ENCODE measurements around the gene CAND2.

The CAND2 gene

DNA sequence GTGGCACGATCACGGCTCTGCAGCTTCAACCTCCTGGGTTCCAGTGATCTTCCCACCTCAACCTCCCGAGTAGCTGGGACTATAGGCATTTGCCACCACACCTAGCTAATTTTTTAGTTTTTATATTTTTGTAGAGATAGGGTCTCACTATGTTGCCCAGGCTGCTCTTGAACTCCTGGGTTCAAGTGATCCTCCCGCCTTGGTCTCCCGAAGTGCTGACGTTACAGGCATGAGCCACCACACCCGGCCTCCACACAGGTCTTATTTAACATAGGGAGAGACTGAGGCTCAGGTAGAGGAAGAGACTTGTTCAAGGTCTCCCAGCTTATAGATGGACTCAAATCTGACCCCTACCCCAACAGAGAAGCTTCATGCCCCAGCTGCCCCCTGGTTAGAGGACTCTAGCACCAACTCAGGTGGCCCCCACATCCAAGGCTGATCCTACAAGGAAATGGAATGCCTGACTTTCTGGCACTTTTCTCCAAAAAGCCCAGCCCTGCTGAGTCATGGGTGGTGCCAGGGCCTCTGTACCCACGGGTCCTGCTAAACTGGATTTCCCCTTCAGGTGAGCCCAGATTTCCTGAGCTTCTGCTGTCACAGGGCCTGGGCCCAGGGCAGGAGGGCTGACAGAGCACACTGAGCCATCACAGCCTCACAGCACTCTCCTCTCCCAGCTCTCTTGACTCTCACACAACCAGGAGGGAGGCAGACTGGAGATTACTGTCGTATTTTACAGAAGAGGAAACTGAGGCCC lies 43.0 kb upstream of the CAND2 start:
- Histone ChIP-seq H3K4me1 (ENCODE audit: insufficient read depth, insufficient read length) (peaks cover 9% of the 10 kb centered on the region), H3K9me3 (ENCODE audit: insufficient read depth, low read length) (no peaks in the 10 kb centered on the region), H3K4me3 (ENCODE audit: insufficient read length, low read depth) (no peak overlapping the region), H3K9ac (ENCODE audit: insufficient read length, low read depth) (no peak overlapping the region), H3K27me3 (ENCODE audit: insufficient read depth, insufficient read length) (no peaks in the 10 kb centered on the region), H3K36me3 (ENCODE audit: insufficient read depth, insufficient read length, low read length) (no peaks in the 10 kb centered on the region)
- TF ChIP-seq YY1 (IDR thresholded peaks at IDR 0.05; ENCODE audit: insufficient read depth, insufficient read length) (no peak), ZNF274 (IDR thresholded peaks at IDR 0.05; ENCODE audit: low read depth, low read length) (no peak), SUZ12 (IDR thresholded peaks at IDR 0.05; ENCODE audit: extremely low read depth, insufficient read depth, insufficient read length) (no peak)
- no peak for DNase-seq (ENCODE audit: low read depth, low spot score)

DNA sequence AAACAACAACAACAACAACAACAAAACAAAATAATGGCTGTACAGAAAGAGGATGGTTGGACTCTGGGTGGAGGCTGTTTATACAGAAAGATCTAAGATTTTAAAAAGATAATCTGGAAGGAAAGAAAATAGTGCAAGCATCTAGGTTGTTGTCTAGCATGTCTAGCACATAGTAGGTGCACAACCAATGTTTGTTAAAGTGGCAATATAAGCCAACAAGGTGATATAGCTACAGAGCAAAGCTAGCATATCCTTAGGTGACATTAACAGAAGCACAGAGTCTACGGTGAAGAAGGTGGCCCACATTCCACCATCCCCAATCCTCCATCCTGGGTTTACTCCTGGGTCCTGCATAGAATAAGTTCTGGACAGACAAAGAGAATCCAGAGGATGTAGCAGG lies 42.2 kb upstream of the CAND2 start:
- no peak overlapping the region for H3K9ac ChIP-seq (ENCODE audit: insufficient read length, low read depth)
- H3K9me3 ChIP-seq (ENCODE audit: insufficient read depth, low read length) = no peaks in the 10 kb centered on the region
- H3K4me1 ChIP-seq (ENCODE audit: insufficient read depth, insufficient read length) = peaks cover 12% of the 10 kb centered on the region
- no peaks in the 10 kb centered on the region for H3K36me3 ChIP-seq (ENCODE audit: insufficient read depth, insufficient read length, low read length)
- H3K4me3 ChIP-seq (ENCODE audit: insufficient read length, low read depth) = no peak overlapping the region
- no peak for DNase-seq (ENCODE audit: low read depth, low spot score)
- no peak for TF ChIP-seq SUZ12 (IDR thresholded peaks at IDR 0.05; ENCODE audit: extremely low read depth, insufficient read depth, insufficient read length)
- TF ChIP-seq ZNF274 (IDR thresholded peaks at IDR 0.05; ENCODE audit: low read depth, low read length) = no peak
- TF ChIP-seq YY1 (IDR thresholded peaks at IDR 0.05; ENCODE audit: insufficient read depth, insufficient read length) = no peak
- no peaks in the 10 kb centered on the region for H3K27me3 ChIP-seq (ENCODE audit: insufficient read depth, insufficient read length)

DNA sequence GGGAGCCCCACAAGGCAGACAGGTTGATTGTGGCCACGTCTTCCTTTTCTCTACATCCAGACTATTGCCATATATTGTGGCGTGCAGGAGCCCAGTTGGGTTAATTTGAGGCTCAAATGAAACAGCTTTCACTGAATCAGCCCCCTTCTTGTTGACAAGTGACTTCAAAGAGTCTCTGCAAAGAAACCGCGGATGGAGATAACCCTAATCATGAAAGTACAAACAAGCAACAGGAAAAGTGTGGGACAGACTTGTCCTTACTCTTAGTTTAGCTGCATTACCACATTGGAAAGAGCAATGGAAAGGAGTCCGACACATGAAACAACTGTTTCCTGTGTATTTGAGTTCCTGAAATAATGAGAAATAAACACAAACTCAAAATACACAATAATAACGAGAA lies 40.7 kb upstream of the CAND2 start:
- H3K36me3 ChIP-seq (ENCODE audit: insufficient read depth, insufficient read length, low read length) = no peaks in the 10 kb centered on the region
- H3K9me3 ChIP-seq (ENCODE audit: insufficient read depth, low read length) = no peaks in the 10 kb centered on the region
- no peak for DNase-seq (ENCODE audit: low read depth, low spot score)
- TF ChIP-seq ZNF274 (IDR thresholded peaks at IDR 0.05; ENCODE audit: low read depth, low read length) (no peak), YY1 (IDR thresholded peaks at IDR 0.05; ENCODE audit: insufficient read depth, insufficient read length) (no peak), SUZ12 (IDR thresholded peaks at IDR 0.05; ENCODE audit: extremely low read depth, insufficient read depth, insufficient read length) (no peak)
- H3K27me3 ChIP-seq (ENCODE audit: insufficient read depth, insufficient read length) = no peaks in the 10 kb centered on the region
- H3K4me1 ChIP-seq (ENCODE audit: insufficient read depth, insufficient read length) = peaks cover 13% of the 10 kb centered on the region
- no peak overlapping the region for H3K9ac ChIP-seq (ENCODE audit: insufficient read length, low read depth)
- H3K4me3 ChIP-seq (ENCODE audit: insufficient read length, low read depth) = no peak overlapping the region

DNA sequence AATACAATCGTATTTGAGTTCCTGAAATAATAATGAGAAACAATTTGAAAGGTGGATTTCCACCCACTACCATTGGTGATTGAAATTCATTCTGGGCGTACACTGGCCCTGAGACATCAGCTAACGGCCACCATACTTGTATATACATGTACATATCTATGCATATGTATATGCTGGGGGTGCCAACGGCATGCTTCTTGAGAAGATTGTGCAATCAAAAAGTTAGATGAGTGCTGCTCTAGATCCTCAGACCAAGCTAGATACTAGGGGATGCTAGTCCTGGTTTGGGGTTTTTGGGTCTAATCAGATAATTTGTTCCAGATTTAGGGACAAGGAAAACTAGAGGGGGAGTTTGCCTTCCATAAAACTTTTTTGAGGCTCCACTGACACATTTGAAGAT lies 40.3 kb upstream of the CAND2 start:
- no peaks in the 10 kb centered on the region for H3K36me3 ChIP-seq (ENCODE audit: insufficient read depth, insufficient read length, low read length)
- peaks cover 13% of the 10 kb centered on the region for H3K4me1 ChIP-seq (ENCODE audit: insufficient read depth, insufficient read length)
- H3K27me3 ChIP-seq (ENCODE audit: insufficient read depth, insufficient read length) = no peaks in the 10 kb centered on the region
- no peak overlapping the region for H3K4me3 ChIP-seq (ENCODE audit: insufficient read length, low read depth)
- no peak overlapping the region for H3K9ac ChIP-seq (ENCODE audit: insufficient read length, low read depth)
- H3K9me3 ChIP-seq (ENCODE audit: insufficient read depth, low read length) = no peaks in the 10 kb centered on the region
- no peak for DNase-seq (ENCODE audit: low read depth, low spot score)
- TF ChIP-seq ZNF274 (IDR thresholded peaks at IDR 0.05; ENCODE audit: low read depth, low read length) = no peak
- no peak for TF ChIP-seq SUZ12 (IDR thresholded peaks at IDR 0.05; ENCODE audit: extremely low read depth, insufficient read depth, insufficient read length)
- TF ChIP-seq YY1 (IDR thresholded peaks at IDR 0.05; ENCODE audit: insufficient read depth, insufficient read length) = no peak

DNA sequence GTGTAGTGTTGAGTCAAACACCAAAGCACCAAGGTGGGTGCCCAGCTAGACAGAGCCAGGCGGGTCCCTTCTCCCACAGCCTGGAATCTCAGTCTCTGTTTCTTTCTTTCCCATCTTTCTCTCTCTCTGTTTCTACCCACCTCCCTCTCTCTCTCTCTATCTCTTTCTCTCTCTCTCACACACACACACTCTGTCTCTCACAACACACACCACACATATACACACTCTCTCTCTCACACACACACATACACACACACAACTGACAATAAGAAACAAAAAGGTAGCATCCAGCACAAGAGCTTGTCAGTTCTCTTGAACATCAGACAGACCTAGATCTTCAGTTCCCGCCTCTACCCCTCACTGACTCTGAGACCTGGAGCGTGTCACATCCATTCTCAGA lies 39.8 kb upstream of the CAND2 start:
- no peaks in the 10 kb centered on the region for H3K36me3 ChIP-seq (ENCODE audit: insufficient read depth, insufficient read length, low read length)

DNA sequence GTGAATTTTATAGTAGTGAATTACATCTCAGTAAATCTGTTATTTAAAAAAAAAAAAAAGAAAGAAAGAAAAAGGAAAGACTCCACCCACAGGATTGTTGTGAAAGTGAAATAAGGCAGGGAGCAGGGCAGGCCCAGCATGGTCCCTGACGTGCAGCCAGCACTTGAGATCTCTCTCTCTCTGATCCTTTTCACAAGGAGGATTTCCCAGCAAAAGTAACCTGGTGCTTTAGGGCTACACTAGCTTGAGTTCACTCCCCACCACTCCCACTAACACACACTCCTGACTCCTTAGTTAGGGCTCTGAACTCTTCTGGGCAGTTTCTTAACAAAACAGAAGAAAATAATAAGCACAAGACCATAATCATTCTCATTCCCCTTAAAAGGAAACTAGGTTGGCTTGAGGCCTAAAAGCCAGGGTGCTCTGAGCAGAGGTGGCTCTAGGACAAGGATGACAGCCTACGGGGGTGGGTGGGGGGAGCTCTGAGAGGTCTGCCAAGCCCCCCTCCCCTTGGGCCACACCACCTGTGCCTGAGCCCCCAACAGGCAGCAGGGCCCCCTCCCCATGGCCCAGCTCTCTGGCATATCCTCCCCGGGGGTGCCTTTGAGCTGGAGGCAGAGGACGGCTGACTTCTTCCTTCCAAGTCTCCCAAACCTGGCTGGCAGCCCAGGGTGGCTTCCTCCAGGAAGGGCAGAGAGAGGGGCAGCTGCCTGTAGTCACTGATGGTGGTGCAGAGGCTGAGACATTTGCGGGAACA lies 38.3 kb upstream of the CAND2 start:
- Histone ChIP-seq H3K27me3 (ENCODE audit: insufficient read depth, insufficient read length) (no peaks in the 10 kb centered on the region), H3K9ac (ENCODE audit: insufficient read length, low read depth) (peak overlapping the region; percentile 1), H3K4me1 (ENCODE audit: insufficient read depth, insufficient read length) (peaks cover 13% of the 10 kb centered on the region), H3K36me3 (ENCODE audit: insufficient read depth, insufficient read length, low read length) (no peaks in the 10 kb centered on the region), H3K9me3 (ENCODE audit: insufficient read depth, low read length) (no peaks in the 10 kb centered on the region), H3K4me3 (ENCODE audit: insufficient read length, low read depth) (no peak overlapping the region)
- TF ChIP-seq ZNF274 (IDR thresholded peaks at IDR 0.05; ENCODE audit: low read depth, low read length) = no peak
- no peak for DNase-seq (ENCODE audit: low read depth, low spot score)

More for the DNA sequence above, 39.8 kb upstream of the CAND2 start:
- Histone ChIP-seq H3K4me1 (ENCODE audit: insufficient read depth, insufficient read length) (peaks cover 13% of the 10 kb centered on the region), H3K27me3 (ENCODE audit: insufficient read depth, insufficient read length) (no peaks in the 10 kb centered on the region), H3K9ac (ENCODE audit: insufficient read length, low read depth) (no peak overlapping the region), H3K9me3 (ENCODE audit: insufficient read depth, low read length) (no peaks in the 10 kb centered on the region), H3K4me3 (ENCODE audit: insufficient read length, low read depth) (no peak overlapping the region)
- DNase-seq (ENCODE audit: low read depth, low spot score) = no peak
- TF ChIP-seq YY1 (IDR thresholded peaks at IDR 0.05; ENCODE audit: insufficient read depth, insufficient read length) = no peak
- no peak for TF ChIP-seq SUZ12 (IDR thresholded peaks at IDR 0.05; ENCODE audit: extremely low read depth, insufficient read depth, insufficient read length)
- no peak for TF ChIP-seq ZNF274 (IDR thresholded peaks at IDR 0.05; ENCODE audit: low read depth, low read length)

DNA sequence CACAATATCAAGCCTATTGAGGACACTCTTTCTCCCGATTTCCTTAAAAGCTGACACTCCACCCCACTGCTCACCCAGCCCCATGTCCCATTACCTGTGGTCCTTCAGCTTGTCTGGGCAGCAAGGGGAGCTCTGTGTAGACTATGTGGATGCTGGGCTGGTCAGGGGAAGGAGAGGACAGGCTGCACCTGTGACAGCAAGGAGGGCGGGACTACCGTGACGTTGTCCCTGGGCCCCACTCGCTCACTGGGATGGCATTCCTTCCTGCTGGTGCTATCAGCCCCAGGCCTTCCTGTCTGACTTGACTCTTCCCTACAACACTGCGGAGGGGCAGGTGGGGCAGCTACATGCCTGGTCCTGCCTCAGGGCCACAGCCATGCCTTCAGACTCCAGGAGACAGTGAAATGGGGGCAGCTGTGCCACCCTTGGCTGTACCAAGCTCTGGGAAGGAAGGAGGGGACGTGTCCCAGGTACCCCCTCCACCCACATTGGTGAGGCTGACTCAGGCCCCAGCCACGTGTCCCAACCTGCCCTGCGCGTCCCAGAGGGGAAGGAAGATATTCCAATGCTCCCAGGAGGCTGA lies 37.3 kb upstream of the CAND2 start, which contains the start of gene TMEM40:
TMEM40 (minus strand) TSS at position 163 of the 583 bp plus-strand sequence. CDS start 9,427 bp downstream, outside the sequence.
- Histone ChIP-seq H3K9me3 (ENCODE audit: insufficient read depth, low read length) (no peaks in the 10 kb centered on the region), H3K4me1 (ENCODE audit: insufficient read depth, insufficient read length) (peaks cover 18% of the 10 kb centered on the region), H3K9ac (ENCODE audit: insufficient read length, low read depth) (peak within 1 kb of the TSS; percentile 1), H3K36me3 (ENCODE audit: insufficient read depth, insufficient read length, low read length) (no peaks in the 10 kb centered on the region), H3K4me3 (ENCODE audit: insufficient read length, low read depth) (no peak within 1 kb of the TSS), H3K27me3 (ENCODE audit: insufficient read depth, insufficient read length) (no peaks in the 10 kb centered on the region)
- DNase-seq (ENCODE audit: low read depth, low spot score) = peak; percentile 38
- TF ChIP-seq YY1 (IDR thresholded peaks at IDR 0.05; ENCODE audit: insufficient read depth, insufficient read length) = no peak
- TF ChIP-seq ZNF274 (IDR thresholded peaks at IDR 0.05; ENCODE audit: low read depth, low read length) = no peak
- TF ChIP-seq SUZ12 (IDR thresholded peaks at IDR 0.05; ENCODE audit: extremely low read depth, insufficient read depth, insufficient read length) = no peak

Measured in NT2/D1 (cell line).